Thymus (tissue), 11 donors: ENCODE measurements around the gene CD58. TPM values are rescaled to one million over a fixed set of nuclear protein-coding genes. Genes with fewer than 3 reads are reported as not detected.

ENCODE experiments used
- DNase-seq, 9 donors: peaks; one replicate each; pipeline ENCODE4 v3.0.0-alpha.2; 2013; ENCODE audit warnings: low spot score in 9 of 9, low read depth in 6 of 9, missing footprints in 1 of 9
- H3K27ac ChIP-seq, 2 donors: one replicate each; pipeline ENCODE4 v1.5.1; 2013; ENCODE audit warnings: control low read depth in 1 of 2, low read depth in 1 of 2, low read length in 1 of 2, mild to moderate bottlenecking in 1 of 2, moderate library complexity in 1 of 2
- H3K27me3 ChIP-seq, 2 donors: one replicate each; pipeline ENCODE4 v1.5.1; 2013; ENCODE audit warnings: low read length in 1 of 2; ENCODE audit not compliant: control insufficient read depth in 2 of 2, insufficient read depth in 1 of 2
- H3K36me3 ChIP-seq, 2 donors: one replicate each; pipeline ENCODE4 v1.5.1; 2013; ENCODE audit warnings: low read length in 1 of 2, mild to moderate bottlenecking in 1 of 2, moderate library complexity in 1 of 2; ENCODE audit not compliant: control insufficient read depth in 2 of 2, insufficient read depth in 2 of 2
- H3K4me1 ChIP-seq, 2 donors: one replicate each; pipeline ENCODE4 v1.5.1; 2013; ENCODE audit warnings: low read length in 2 of 2; ENCODE audit not compliant: control insufficient read depth in 2 of 2, insufficient read depth in 2 of 2
- H3K4me3 ChIP-seq, 2 donors: one replicate each; pipeline ENCODE4 v1.5.1; 2013; ENCODE audit warnings: low read length in 2 of 2, control low read depth in 1 of 2, mild to moderate bottlenecking in 1 of 2
- H3K9me3 ChIP-seq, 2 donors: one replicate each; pipeline ENCODE4 v1.5.1; 2013; ENCODE audit warnings: low read length in 1 of 2, mild to moderate bottlenecking in 1 of 2; ENCODE audit not compliant: control insufficient read depth in 2 of 2, insufficient read depth in 1 of 2
- WGBS: extraction: QIAGEN DNeasy Blood & Tissue Kit; methylation state at CpG from one replicate; pipeline ENCODE4 v1.1.7; 2013; 5-methylcytosine and 5-hydroxymethylcytosine counted together
- polyA plus RNA-seq: library from polyadenylated mRNA; stranded (reverse); fragments of 200-250 nt; gene quantifications from one replicate; pipeline ENCODE4 v1.2.3, GENCODE V29; 2013
- total RNA-seq: library from RNA; stranded (reverse); fragments of 120-200 nt; gene quantifications from one replicate; pipeline ENCODE4 v1.2.4, GENCODE V29; 2013
- donor health status: healthy.

Gene CD58
- total and polyA plus RNA-seq, 2 donors = 12.7 to 24.6 TPM

DNA sequence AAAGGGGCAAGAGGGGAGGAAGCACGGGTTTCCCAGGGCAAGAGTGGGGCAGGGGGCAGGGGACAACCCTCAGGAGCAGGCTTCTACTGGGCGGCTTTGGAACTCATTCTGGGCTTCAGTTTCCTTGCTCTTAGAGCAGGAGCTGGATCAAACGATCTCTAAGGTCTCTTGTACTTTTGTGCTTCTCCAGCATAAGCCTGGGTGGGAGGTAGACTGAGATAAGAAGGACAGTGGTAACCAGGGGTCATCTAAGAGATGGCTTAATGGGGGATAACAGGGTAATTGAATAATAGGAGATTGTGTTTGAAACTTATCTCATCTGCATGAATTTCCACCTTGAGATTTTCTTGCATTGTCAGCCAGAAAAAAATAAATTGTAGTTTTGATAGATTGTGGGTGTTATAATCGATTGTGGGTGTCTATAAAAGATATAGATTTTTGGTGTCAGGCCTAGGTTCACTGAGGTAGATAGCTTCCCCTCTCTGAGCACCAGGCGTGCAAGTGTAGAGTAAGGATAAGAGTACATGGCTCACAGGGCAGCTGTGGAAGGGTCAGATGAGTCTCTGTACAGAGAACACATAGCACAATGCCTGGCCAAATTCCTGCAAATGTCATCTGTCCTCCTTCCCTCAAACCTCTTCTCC is 68.0 kb downstream of the CD58 start:
- no peak for DNase-seq
- H3K4me1 ChIP-seq = peaks cover 3 to 23% of the 10 kb centered on the region in 2 donors

DNA sequence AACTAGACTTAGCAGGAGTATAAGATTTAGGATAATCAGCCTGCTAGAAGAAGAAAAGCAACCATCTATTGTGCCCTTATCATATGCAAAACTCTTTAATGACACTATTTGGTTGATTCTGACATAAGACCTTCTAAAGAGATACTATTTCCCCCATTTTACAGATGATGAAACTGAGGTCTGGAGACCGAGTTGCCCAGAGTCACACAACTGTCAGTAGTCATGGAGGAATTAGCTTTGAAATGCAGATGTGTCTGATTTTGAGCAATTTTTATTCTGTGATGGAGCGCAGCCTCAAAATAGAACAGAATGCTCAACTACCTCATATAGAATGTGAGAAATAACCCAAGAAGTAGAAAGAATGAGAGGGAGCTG is 69.0 kb downstream of the CD58 start:
- no peaks in the 10 kb centered on the region for H3K36me3 ChIP-seq
- no peak overlapping the region for H3K27ac ChIP-seq
- H3K27me3 ChIP-seq = no peaks in the 10 kb centered on the region
- no peak for DNase-seq
- H3K4me1 ChIP-seq = peaks cover 3 to 23% of the 10 kb centered on the region in 2 donors
- no peaks in the 10 kb centered on the region for H3K9me3 ChIP-seq
- 97% methylated on average over 2 of the region's 2 CpGs for WGBS
- no peak overlapping the region for H3K4me3 ChIP-seq

More for the DNA sequence above, 68.0 kb downstream of the CD58 start:
- H3K9me3 ChIP-seq = no peaks in the 10 kb centered on the region
- no peaks in the 10 kb centered on the region for H3K36me3 ChIP-seq
- H3K27ac ChIP-seq = no peak overlapping the region
- no peak overlapping the region for H3K4me3 ChIP-seq
- 86% methylated on average over 5 of the region's 5 CpGs for WGBS
- H3K27me3 ChIP-seq = no peaks in the 10 kb centered on the region

DNA sequence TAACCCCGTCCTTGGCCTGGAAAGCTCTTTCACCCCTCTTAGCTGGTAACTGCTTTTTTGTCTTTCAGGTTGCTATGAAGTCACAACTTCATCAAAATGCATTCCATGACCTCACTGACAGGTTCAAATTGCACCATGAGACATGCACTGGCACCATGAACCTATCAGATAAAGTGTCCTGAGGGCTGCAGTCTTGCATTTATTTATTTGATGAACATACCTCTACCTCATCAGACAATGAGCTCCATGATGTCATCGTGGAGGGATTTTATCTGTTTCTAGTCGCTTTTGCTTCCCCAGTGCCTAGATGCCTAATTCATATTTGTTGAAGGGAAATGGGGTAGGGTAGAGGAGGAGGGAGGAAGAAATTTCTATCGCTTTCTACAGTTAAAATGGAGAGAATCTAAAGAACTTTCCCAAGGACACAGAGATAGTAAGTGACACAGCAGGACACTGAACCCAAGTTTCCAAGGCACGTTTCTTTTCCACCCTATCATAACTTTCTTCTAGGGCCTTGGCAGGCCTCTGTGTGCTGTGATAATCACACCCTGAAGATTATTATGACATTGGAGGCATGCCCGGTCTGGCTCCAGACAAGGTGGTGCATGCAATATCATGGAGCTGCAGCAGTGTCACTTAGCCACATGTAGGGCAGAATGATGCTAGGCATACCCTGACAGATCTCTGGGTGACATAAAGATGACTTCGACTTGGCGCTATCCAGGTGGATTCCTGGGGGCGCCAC is 69.5 kb downstream of the CD58 start:
- H3K9me3 ChIP-seq = no peaks in the 10 kb centered on the region
- H3K4me3 ChIP-seq = no peak overlapping the region
- H3K36me3 ChIP-seq = no peaks in the 10 kb centered on the region
- H3K27me3 ChIP-seq = no peaks in the 10 kb centered on the region
- DNase-seq = no peak
- peaks cover 3 to 23% of the 10 kb centered on the region in 2 donors for H3K4me1 ChIP-seq
- H3K27ac ChIP-seq = no peak overlapping the region
- 92% methylated on average over 9 of the region's 9 CpGs for WGBS

DNA sequence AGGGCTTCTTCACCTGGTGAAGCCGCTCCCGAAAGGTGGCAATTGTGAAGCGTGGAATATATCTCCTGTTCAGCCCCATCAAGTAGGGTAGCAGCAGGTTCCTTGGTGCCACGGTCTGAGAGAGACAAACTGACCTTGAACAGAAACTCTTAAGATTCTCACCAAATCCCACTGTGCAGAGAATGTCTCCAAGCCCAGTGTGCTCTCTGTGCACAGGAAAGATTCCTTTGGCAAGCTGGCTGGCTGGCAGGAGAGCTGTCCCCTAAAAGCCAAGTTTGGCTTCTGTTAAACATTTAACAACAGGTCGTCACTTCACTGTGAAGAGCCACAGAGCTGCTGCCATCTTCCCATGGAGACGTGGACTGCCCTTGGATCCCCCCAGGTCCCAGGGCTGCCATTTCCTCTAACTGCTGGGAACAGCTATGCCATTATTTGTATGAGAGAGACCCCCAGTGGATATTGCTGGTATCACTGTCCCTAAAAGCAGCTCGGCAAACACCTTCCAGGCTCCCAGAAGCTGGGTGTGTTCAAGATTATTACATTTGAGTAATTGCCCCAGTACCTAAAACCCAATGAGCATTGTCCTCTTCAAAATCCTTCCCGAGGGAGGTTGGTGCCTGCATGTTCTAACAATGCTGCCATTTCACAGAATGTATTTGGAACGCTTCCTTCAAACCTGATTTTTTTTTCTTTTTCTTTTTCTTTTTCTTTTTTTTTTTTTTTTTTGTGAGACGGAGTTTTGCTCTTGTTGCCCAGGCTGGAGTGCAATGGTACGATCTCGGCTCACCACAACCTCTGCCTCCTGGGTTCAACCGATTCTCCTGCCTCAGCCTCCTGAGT is 71.8 kb downstream of the CD58 start:
- no peaks in the 10 kb centered on the region for H3K36me3 ChIP-seq
- DNase-seq = peak in 7 of 9 donors; percentile 45 to 77 (median 58)
- H3K4me1 ChIP-seq = peaks cover 3 to 10% of the 10 kb centered on the region in 2 donors
- no peak overlapping the region for H3K27ac ChIP-seq
- H3K27me3 ChIP-seq = no peaks in the 10 kb centered on the region
- 79% methylated on average over 13 of the region's 13 CpGs for WGBS
- H3K4me3 ChIP-seq = no peak overlapping the region
- no peaks in the 10 kb centered on the region for H3K9me3 ChIP-seq

DNA sequence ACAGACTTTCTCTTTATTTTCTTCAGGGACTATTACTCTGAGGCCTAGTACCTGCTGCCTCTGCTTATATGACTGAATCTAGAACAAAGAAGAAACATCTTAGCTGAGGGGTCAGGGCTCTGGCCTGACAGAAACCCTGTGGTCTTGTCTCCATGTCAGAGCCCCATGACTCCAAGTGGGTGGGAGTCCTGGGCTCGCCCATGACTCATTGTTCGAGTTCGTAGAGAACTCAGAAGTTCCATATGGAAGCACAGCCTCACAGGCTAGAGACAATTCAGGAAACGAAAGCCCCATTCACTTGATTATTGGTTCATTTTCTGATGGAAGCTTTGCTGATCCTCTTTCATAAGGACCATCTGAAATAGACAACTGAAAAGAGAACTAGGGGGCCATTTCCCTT is 73.2 kb downstream of the CD58 start:
- H3K27me3 ChIP-seq = no peaks in the 10 kb centered on the region
- no peak for DNase-seq
- H3K4me3 ChIP-seq = no peak overlapping the region
- no peaks in the 10 kb centered on the region for H3K36me3 ChIP-seq
- H3K4me1 ChIP-seq = peaks cover 0 to under 1% of the 10 kb centered on the region in 2 donors
- no peaks in the 10 kb centered on the region for H3K9me3 ChIP-seq
- no peak overlapping the region for H3K27ac ChIP-seq
- 84% methylated on average over 4 of the region's 4 CpGs for WGBS

DNA sequence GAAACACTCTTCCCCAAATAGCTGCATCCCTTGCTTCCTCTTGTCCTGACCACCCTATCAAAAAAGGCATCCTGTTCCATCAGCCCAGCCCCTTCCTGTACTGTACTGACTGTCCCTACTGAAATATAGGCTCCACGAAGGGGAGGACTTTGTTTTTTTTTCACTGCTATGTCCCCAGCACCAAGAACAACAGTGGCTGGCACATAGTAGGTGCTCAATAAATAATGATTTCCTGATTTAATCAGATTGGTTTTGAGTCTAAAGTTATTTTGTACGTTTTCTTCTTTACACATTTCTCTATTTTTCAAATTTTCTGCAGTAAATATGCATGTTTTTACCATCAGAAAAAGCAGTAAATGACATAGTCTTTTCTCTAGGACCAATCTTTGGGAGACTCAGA is 73.9 kb downstream of the CD58 start:
- no peak overlapping the region for H3K4me3 ChIP-seq
- H3K36me3 ChIP-seq = no peaks in the 10 kb centered on the region
- no peaks in the 10 kb centered on the region for H3K9me3 ChIP-seq
- H3K4me1 ChIP-seq = peaks cover 0 to 2% of the 10 kb centered on the region in 2 donors
- WGBS = 93% methylated on average over 2 of the region's 2 CpGs
- no peak overlapping the region for H3K27ac ChIP-seq
- no peak for DNase-seq
- no peaks in the 10 kb centered on the region for H3K27me3 ChIP-seq

DNA sequence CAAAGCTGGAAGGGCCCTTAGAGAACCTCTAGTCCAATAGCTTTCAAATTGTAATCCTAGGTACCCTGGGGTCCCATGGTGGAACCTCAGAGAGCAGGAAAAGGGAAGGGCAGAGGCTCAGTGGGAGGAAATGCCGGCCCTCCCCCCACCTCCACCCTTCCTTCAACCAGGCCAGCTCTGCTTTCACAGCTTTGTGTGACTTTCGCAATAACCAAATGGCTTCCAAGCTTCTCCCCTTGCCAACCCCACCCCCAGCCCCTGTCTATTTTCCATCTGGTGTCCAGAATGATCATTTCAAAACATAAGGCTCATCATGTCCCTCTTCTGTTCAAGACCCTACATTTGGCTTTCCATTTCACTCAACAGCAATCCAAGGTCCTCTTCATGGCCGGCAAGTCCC is 74.4 kb downstream of the CD58 start:
- Histone ChIP-seq H3K4me3 (no peak overlapping the region), H3K9me3 (no peaks in the 10 kb centered on the region), H3K4me1 (peaks cover 0 to 2% of the 10 kb centered on the region in 2 donors), H3K27ac (no peak overlapping the region), H3K36me3 (no peaks in the 10 kb centered on the region), H3K27me3 (no peaks in the 10 kb centered on the region)
- WGBS = 85% methylated on average over 3 of the region's 3 CpGs
- no peak for DNase-seq

DNA sequence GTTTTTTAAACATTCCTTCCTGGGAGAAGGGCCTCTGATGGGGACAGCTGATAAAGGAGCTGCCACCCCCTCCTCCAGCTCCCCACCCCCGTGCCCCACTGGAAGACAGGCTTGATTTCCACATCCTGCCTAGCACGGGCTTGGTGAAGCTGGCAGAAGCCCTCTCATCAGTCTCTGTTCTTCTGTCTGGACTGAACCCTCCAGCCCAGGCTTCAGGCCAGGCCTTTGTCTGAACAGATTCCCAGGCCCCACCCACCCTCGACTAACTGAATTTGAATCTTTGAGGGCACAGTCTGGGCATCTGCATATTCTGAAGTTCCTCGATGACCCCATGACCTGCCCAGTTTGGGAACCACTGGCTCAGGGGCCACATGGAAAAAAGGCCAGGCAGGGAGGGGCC is 75.3 kb downstream of the CD58 start:
- Histone ChIP-seq H3K9me3 (no peaks in the 10 kb centered on the region), H3K36me3 (no peaks in the 10 kb centered on the region), H3K4me1 (peaks cover 0 to 2% of the 10 kb centered on the region in 2 donors), H3K27me3 (no peaks in the 10 kb centered on the region), H3K27ac (no peak overlapping the region), H3K4me3 (no peak overlapping the region)
- 80% methylated on average over 4 of the region's 4 CpGs for WGBS
- no peak for DNase-seq

DNA sequence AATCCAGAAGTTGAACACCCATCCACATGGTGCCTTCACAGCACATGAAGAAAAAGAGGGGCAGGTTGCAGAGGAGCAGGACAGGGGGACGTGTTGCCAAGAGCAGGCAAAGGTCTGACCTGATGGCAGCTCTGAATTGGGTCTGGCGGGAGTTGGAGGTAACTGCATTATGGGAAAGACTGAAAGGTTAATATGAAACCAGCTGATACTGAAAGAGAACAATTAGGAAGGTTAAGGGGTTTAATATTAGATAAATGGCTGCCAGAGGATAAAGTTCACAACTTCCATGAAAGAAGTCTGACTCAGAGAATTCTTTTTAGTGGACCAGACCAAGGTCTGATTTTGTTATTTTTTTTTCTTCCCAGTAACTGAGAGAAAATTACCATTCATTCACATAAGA is 76.1 kb downstream of the CD58 start:
- no peak overlapping the region for H3K27ac ChIP-seq
- 95% methylated on average over 2 of the region's 2 CpGs for WGBS
- no peak overlapping the region for H3K4me3 ChIP-seq
- no peaks in the 10 kb centered on the region for H3K36me3 ChIP-seq
- no peaks in the 10 kb centered on the region for H3K9me3 ChIP-seq
- H3K27me3 ChIP-seq = no peaks in the 10 kb centered on the region
- DNase-seq = no peak
- H3K4me1 ChIP-seq = peaks cover 0 to 2% of the 10 kb centered on the region in 2 donors
